Measurements from ENCODE around the gene ZNF662. TPM values are rescaled to one million over a fixed set of nuclear protein-coding genes. Genes with fewer than 3 reads are reported as not detected.

ZNF662 gene
- total and polyA plus RNA-seq, 2 of the 8 experiments (the other 6 are each of a cell fraction or from before 2014, with no cell fraction given): 0.03 TPM; not detected in 1

- no peak for TF ChIP-seq TEAD4 (IDR thresholded peaks at IDR 0.05; ENCODE audit: low read depth, low read length)
- no peak for TF ChIP-seq CTBP2 (IDR thresholded peaks at IDR 0.05; ENCODE audit: borderline replicate concordance, insufficient read depth, insufficient read length, low read length)
- TF ChIP-seq RFX5 (IDR thresholded peaks at IDR 0.05; ENCODE audit: borderline replicate concordance, low read depth, low read length): no peak
- TF ChIP-seq CHD2 (IDR thresholded peaks at IDR 0.05; ENCODE audit: low read length): no peak
- TF ChIP-seq SIX5 (IDR thresholded peaks at IDR 0.05; ENCODE audit: low read depth, low read length): no peak
- TF ChIP-seq NRF1 (IDR thresholded peaks at IDR 0.05; ENCODE audit: low read depth, low read length): no peak
These were observed 13.8 kb upstream of the ZNF662 start (continued) for GRCh38 chr3:42892169-42892568.
